ENCODE measurements around the gene TUBGCP6.

- TF ChIP-seq CTCF (IDR thresholded peaks at IDR 0.05; ENCODE audit: borderline replicate concordance, extremely low read depth, low read length, poor library complexity, severe bottlenecking) = peak; percentile 34
- TF ChIP-seq EZH2 (IDR thresholded peaks at IDR 0.05; ENCODE audit: borderline replicate concordance, low read depth, low read length, severe bottlenecking) = peak; percentile 68
Observed at GRCh38 chr22:50271519-50271970, 26.7 kb upstream of the TUBGCP6 start.
